ENCODE results near the gene IKZF1.

- TF ChIP-seq CTCF (IDR thresholded peaks at IDR 0.05; ENCODE audit: insufficient read depth, low read depth, low read length) (no peak), EZH2 (IDR thresholded peaks at IDR 0.05; ENCODE audit: insufficient read depth, low read length) (no peak)
Observed at GRCh38 chr7:50450590-50451032, 146.1 kb downstream of the IKZF1 start.
